Omental fat pad (tissue), 4 donors: ENCODE measurements around the gene CDCA7L. TPM values are rescaled to one million over a fixed set of nuclear protein-coding genes. Genes with fewer than 3 reads are reported as not detected.
"Not testable (repeated sequence)": the region's sequence is repeated elsewhere in the genome, so short reads cannot be mapped to it uniquely, and the experiment has no call there.

Source experiments
- ATAC-seq: fragments of 150-250 bp; one replicate; pipeline ENCODE4 v1.9.1; 2016; ENCODE audit warnings: mild to moderate bottlenecking, moderate library complexity; ENCODE audit not compliant: low FRiP score
- DNase-seq: peaks from one replicate; pipeline ENCODE4 v3.0.0-alpha.2; 2019; ENCODE audit warnings: low spot score
- CTCF ChIP-seq, 3 donors: fragments of 450-650 bp; IDR thresholded peaks; one replicate each; pipeline ENCODE4 v1.5.1; 2016 to 2017; ENCODE audit warnings: antibody characterized with exemption in 3 of 3, mild to moderate bottlenecking in 3 of 3, moderate library complexity in 2 of 3
- total RNA-seq, 4 donors: library from RNA; depleted of rRNA; stranded (reverse); fragments of >200 nt; gene quantifications; one replicate each; pipeline ENCODE4 v1.1.0, GENCODE V29; 2016

The CDCA7L gene
- total RNA-seq, 4 donors from 2014 or later: 8.2 to 20.0 (median 10.6) TPM

- DNase-seq (no peak), ATAC-seq (no peak)
- TF ChIP-seq CTCF (IDR thresholded peaks at IDR 0.05): no peak
Measured at GRCh38 chr7:21938463-21938862, 7.2 kb downstream of the CDCA7L start.

- ATAC-seq (no peak), DNase-seq (no peak)
- no peak for TF ChIP-seq CTCF (IDR thresholded peaks at IDR 0.05)
Measured at GRCh38 chr7:21934808-21935207, 10.9 kb downstream of the CDCA7L start.

- not testable (repeated sequence) for ATAC-seq
Measured at GRCh38 chr7:21933293-21933692, 12.4 kb downstream of the CDCA7L start.

GRCh38 chr7:21927693-21928092 lies 18.0 kb downstream of the CDCA7L start:
- DNase-seq: no peak
- no peak for ATAC-seq

More at GRCh38 chr7:21933293-21933692, 12.4 kb downstream of the CDCA7L start:
- not testable (repeated sequence) for DNase-seq

GRCh38 chr7:21926448-21926847 lies 19.3 kb downstream of the CDCA7L start:
- TF ChIP-seq CTCF (IDR thresholded peaks at IDR 0.05): no peak
- ATAC-seq (no peak), DNase-seq (no peak)

More at GRCh38 chr7:21927693-21928092, 18.0 kb downstream of the CDCA7L start:
- TF ChIP-seq CTCF (IDR thresholded peaks at IDR 0.05): no peak

- TF ChIP-seq CTCF (IDR thresholded peaks at IDR 0.05): no peak
- DNase-seq (no peak), ATAC-seq (no peak)
Measured at GRCh38 chr7:21923658-21924057, 22.0 kb downstream of the CDCA7L start.

GRCh38 chr7:21922605-21923004 lies 23.1 kb downstream of the CDCA7L start:
- DNase-seq: no peak
- no peak for TF ChIP-seq CTCF (IDR thresholded peaks at IDR 0.05)
- ATAC-seq: no peak

- DNase-seq (no peak), ATAC-seq (no peak)
- TF ChIP-seq CTCF (IDR thresholded peaks at IDR 0.05): no peak
Measured at GRCh38 chr7:21920936-21921335, 24.8 kb downstream of the CDCA7L start.
